Neural progenitor cell (in vitro differentiated cells): ENCODE measurements around the gene SERPINE2. TPM values are rescaled to one million over a fixed set of nuclear protein-coding genes. Genes with fewer than 3 reads are reported as not detected.

Experiments
- DNase-seq: peaks from one replicate; pipeline ENCODE4 v3.0.0-alpha.2; 2016; ENCODE audit warnings: low spot score
- H2AFZ ChIP-seq: fragments of 200-600 bp; sonication (generic); replicated peaks from 2 replicates; pipeline ENCODE4 v1.6.1; 2016; ENCODE audit warnings: antibody characterized with exemption
- H3F3A ChIP-seq: fragments of 200-600 bp; sonication (generic); 2 replicates; pipeline ENCODE4 v1.6.1; 2016; ENCODE audit warnings: antibody characterized with exemption, low read depth
- H3K27ac ChIP-seq: fragments of 200-600 bp; sonication (generic); 2 replicates; pipeline ENCODE4 v1.5.1; 2016; ENCODE audit warnings: mild to moderate bottlenecking
- H3K27me3 ChIP-seq: fragments of 200-600 bp; sonication (generic); 2 replicates; pipeline ENCODE4 v1.6.1; 2016; ENCODE audit warnings: mild to moderate bottlenecking, moderate library complexity
- H3K36me3 ChIP-seq: fragments of 200-600 bp; sonication (generic); 2 replicates; pipeline ENCODE4 v1.5.1; 2016
- H3K4me1 ChIP-seq: fragments of 200-600 bp; sonication (generic); 2 replicates; pipeline ENCODE4 v1.6.1; 2016; ENCODE audit warnings: mixed run types
- H3K4me2 ChIP-seq: fragments of 200-600 bp; sonication (generic); 2 replicates; pipeline ENCODE4 v1.6.1; 2016
- H3K4me3 ChIP-seq: fragments of 200-600 bp; sonication (generic); 2 replicates; pipeline ENCODE4 v1.5.1; 2016
- H3K79me2 ChIP-seq: fragments of 200-600 bp; sonication (generic); 2 replicates; pipeline ENCODE4 v1.6.1; 2016; ENCODE audit warnings: low read depth
- H3K9ac ChIP-seq: fragments of 200-600 bp; sonication (generic); 2 replicates; pipeline ENCODE4 v1.6.1; 2016
- H3K9me3 ChIP-seq: fragments of 200-600 bp; sonication (generic); 2 replicates; pipeline ENCODE4 v1.5.1; 2016; ENCODE audit warnings: low read depth
- H4K20me1 ChIP-seq: fragments of 200-600 bp; sonication (generic); 2 replicates; pipeline ENCODE4 v1.6.1; 2016; ENCODE audit warnings: low read depth
- H3K27ac Mint-ChIP-seq: 3 replicates; pipeline ENCODE4 v1.8.0; 2021; ENCODE audit warnings: mixed read lengths
- H3K27me3 Mint-ChIP-seq: 2 replicates; pipeline ENCODE4 v1.8.0; 2022; ENCODE audit warnings: low read depth, mild to moderate bottlenecking, inconsistent platforms, moderate library complexity, mixed read lengths; ENCODE audit not compliant: insufficient read depth
- H3K36me3 Mint-ChIP-seq: 3 replicates; pipeline ENCODE4 v1.8.0; 2021; ENCODE audit warnings: mixed read lengths
- H3K4me1 Mint-ChIP-seq: 3 replicates; pipeline ENCODE4 v1.8.0; 2021; ENCODE audit warnings: mixed read lengths
- H3K4me3 Mint-ChIP-seq: 3 replicates; pipeline ENCODE4 v1.8.0; 2021; ENCODE audit warnings: mild to moderate bottlenecking, moderate library complexity, mixed read lengths
- H3K9me3 Mint-ChIP-seq: 3 replicates; pipeline ENCODE4 v1.8.0; 2020; ENCODE audit warnings: mixed read lengths
- CTCF ChIP-seq: fragments of 200-600 bp; sonication (generic); IDR thresholded peaks from 2 replicates; pipeline ENCODE4 v1.5.1; 2017; ENCODE audit warnings: antibody characterized with exemption, mild to moderate bottlenecking
- EZH2 ChIP-seq: fragments of 200-600 bp; sonication (generic); IDR thresholded peaks from 2 replicates; pipeline ENCODE4 v1.6.1; 2017; ENCODE audit warnings: antibody characterized with exemption, mild to moderate bottlenecking, moderate library complexity
- EZH2phosphoT487 ChIP-seq: fragments of 200-600 bp; sonication (generic); IDR thresholded peaks from 2 replicates; pipeline ENCODE4 v1.6.1; 2017; ENCODE audit warnings: antibody characterized with exemption
- total RNA-seq: library from RNA; depleted of rRNA; stranded (reverse); fragments of >200 nt; gene quantifications from 2 replicates; pipeline ENCODE4 v1.2.3, GENCODE V29; 2015; ENCODE audit warnings: low replicate concordance

SERPINE2 gene
- total RNA-seq, 1 donor from 2014 or later = 28.8 TPM

- no peaks in the 10 kb centered on the region for H3K27me3 Mint-ChIP-seq
- H3K4me3 Mint-ChIP-seq = no peak overlapping the region
- H3K27me3 ChIP-seq = no peaks in the 10 kb centered on the region
- no peak overlapping the region for H3K27ac ChIP-seq
- H3K4me2 ChIP-seq = no peak overlapping the region
- no peaks in the 10 kb centered on the region for H4K20me1 ChIP-seq
- no peak overlapping the region for H2AFZ ChIP-seq
- DNase-seq = no peak
- no peaks in the 10 kb centered on the region for H3K79me2 ChIP-seq
- no peak overlapping the region for H3K9ac ChIP-seq
- H3K9me3 Mint-ChIP-seq = no peaks in the 10 kb centered on the region
- no peaks in the 10 kb centered on the region for H3K36me3 ChIP-seq
- H3K27ac Mint-ChIP-seq = no peak overlapping the region
- H3K36me3 Mint-ChIP-seq = no peaks in the 10 kb centered on the region
- H3K4me1 Mint-ChIP-seq = no peaks in the 10 kb centered on the region
- H3K4me3 ChIP-seq = no peak overlapping the region
- no peaks in the 10 kb centered on the region for H3F3A ChIP-seq
- TF ChIP-seq EZH2phosphoT487 (no peak), CTCF (no peak), EZH2 (no peak)
- H3K4me1 ChIP-seq = no peaks in the 10 kb centered on the region
- H3K9me3 ChIP-seq = no peaks in the 10 kb centered on the region
Measured at GRCh38 chr2:224085246-224085645, 46.2 kb upstream of the SERPINE2 start.

- Histone ChIP-seq H3K4me2 (no peak overlapping the region), H3K4me1 (no peaks in the 10 kb centered on the region), H3K4me3 (no peak overlapping the region), H3K9ac (no peak overlapping the region), H3K36me3 (no peaks in the 10 kb centered on the region), H3K9me3 (no peaks in the 10 kb centered on the region), H3K79me2 (no peaks in the 10 kb centered on the region), H2AFZ (no peak overlapping the region), H3K27ac (no peak overlapping the region), H3K27me3 (no peaks in the 10 kb centered on the region), H4K20me1 (no peaks in the 10 kb centered on the region), H3F3A (no peaks in the 10 kb centered on the region)
- no peaks in the 10 kb centered on the region for H3K4me1 Mint-ChIP-seq
- H3K4me3 Mint-ChIP-seq = no peak overlapping the region
- no peaks in the 10 kb centered on the region for H3K9me3 Mint-ChIP-seq
- no peak overlapping the region for H3K27ac Mint-ChIP-seq
- no peaks in the 10 kb centered on the region for H3K27me3 Mint-ChIP-seq
- H3K36me3 Mint-ChIP-seq = no peaks in the 10 kb centered on the region
- no peak for DNase-seq
- no peak for TF ChIP-seq EZH2phosphoT487
- TF ChIP-seq CTCF = no peak
- TF ChIP-seq EZH2 = no peak
Measured at GRCh38 chr2:224084266-224084892, 45.3 kb upstream of the SERPINE2 start.

- Histone ChIP-seq H2AFZ (no peak overlapping the region), H3K27ac (no peak overlapping the region), H4K20me1 (no peaks in the 10 kb centered on the region), H3K4me3 (no peak overlapping the region), H3F3A (no peaks in the 10 kb centered on the region), H3K4me2 (no peak overlapping the region), H3K4me1 (no peaks in the 10 kb centered on the region), H3K27me3 (no peaks in the 10 kb centered on the region), H3K9me3 (no peaks in the 10 kb centered on the region), H3K9ac (no peak overlapping the region), H3K79me2 (no peaks in the 10 kb centered on the region), H3K36me3 (no peaks in the 10 kb centered on the region)
- Mint-ChIP-seq H3K9me3 (no peaks in the 10 kb centered on the region), H3K36me3 (no peaks in the 10 kb centered on the region), H3K27ac (no peak overlapping the region), H3K4me1 (no peaks in the 10 kb centered on the region), H3K4me3 (no peak overlapping the region), H3K27me3 (no peaks in the 10 kb centered on the region)
- TF ChIP-seq EZH2phosphoT487 (no peak), CTCF (no peak), EZH2 (no peak)
- no peak for DNase-seq
Measured at GRCh38 chr2:224083638-224084037, 44.6 kb upstream of the SERPINE2 start.
